OCI-LY3 (cell line): ENCODE results near the gene ITGA11.

Experiments
- CTCF ChIP-seq: fragments of 200-600, 300-600 bp; sonication (generic); IDR thresholded peaks from 2 replicates; pipeline ENCODE4 v1.5.1; 2014; ENCODE audit warnings: antibody characterized with exemption, low read length, low read depth
- EZH2phosphoT487 ChIP-seq: fragments of 200-600 bp; shearing (Covaris generic); IDR thresholded peaks from 2 replicates; pipeline ENCODE4 v1.6.1; 2018; ENCODE audit warnings: antibody characterized with exemption, mixed run types, low read depth

- TF ChIP-seq CTCF (no peak), EZH2phosphoT487 (no peak)
Observed at GRCh38 chr15:68369931-68370767, 61.8 kb downstream of the ITGA11 start.
